HEK293T (cell line): ENCODE results near the gene UGT1A4.

Experiments used
- ARNT ChIP-seq: fragments of 450-650 bp; IDR thresholded peaks from 2 replicates; pipeline ENCODE4 v1.6.1; 2017; ENCODE audit warnings: mild to moderate bottlenecking
- BHLHE40 ChIP-seq: fragments of 450-650 bp; IDR thresholded peaks from 2 replicates; pipeline ENCODE4 v1.6.1; 2016; ENCODE audit warnings: mild to moderate bottlenecking, moderate library complexity, borderline replicate concordance
- CTBP1 ChIP-seq: fragments of 450-650 bp; IDR thresholded peaks from 2 replicates; pipeline ENCODE4 v1.6.1; 2016; ENCODE audit warnings: borderline replicate concordance
- ELF4 ChIP-seq: fragments of 450-650 bp; IDR thresholded peaks from 2 replicates; pipeline ENCODE4 v1.6.1; 2017; ENCODE audit warnings: antibody characterized with exemption
- FOXA1 ChIP-seq: fragments of 450-650 bp; IDR thresholded peaks from 2 replicates; pipeline ENCODE4 v1.6.1; 2016; ENCODE audit warnings: mild to moderate bottlenecking
- FOXK2 ChIP-seq: fragments of 450-650 bp; IDR thresholded peaks from 2 replicates; pipeline ENCODE4 v1.6.1; 2016; ENCODE audit warnings: mild to moderate bottlenecking
- FOXM1 ChIP-seq: fragments of 450-650 bp; IDR thresholded peaks from 2 replicates; pipeline ENCODE4 v1.6.1; 2017; ENCODE audit warnings: mild to moderate bottlenecking, borderline replicate concordance
- HDGF ChIP-seq: fragments of 450-650 bp; IDR thresholded peaks from 2 replicates; pipeline ENCODE4 v1.6.1; 2017; ENCODE audit warnings: antibody characterized with exemption, borderline replicate concordance
- LEF1 ChIP-seq: fragments of 450-650 bp; IDR thresholded peaks from 2 replicates; pipeline ENCODE4 v1.6.1; 2017; ENCODE audit warnings: mild to moderate bottlenecking, borderline replicate concordance
- NFRKB ChIP-seq: fragments of 450-650 bp; IDR thresholded peaks from 2 replicates; pipeline ENCODE4 v1.6.1; 2016; ENCODE audit warnings: mild to moderate bottlenecking, moderate library complexity
- PKNOX1 ChIP-seq: fragments of 450-650 bp; IDR thresholded peaks from 2 replicates; pipeline ENCODE4 v1.6.1; 2016
- SP1 ChIP-seq: fragments of 450-650 bp; IDR thresholded peaks from 2 replicates; pipeline ENCODE4 v1.6.1; 2017
- SUZ12 ChIP-seq: fragments of 450-650 bp; IDR thresholded peaks from 2 replicates; pipeline ENCODE4 v1.6.1; 2016; ENCODE audit warnings: mild to moderate bottlenecking
- TARDBP ChIP-seq: fragments of 450-650 bp; IDR thresholded peaks from 2 replicates; pipeline ENCODE4 v1.6.1; 2016

- TF ChIP-seq SP1 (no peak), FOXM1 (no peak), SUZ12 (no peak), ELF4 (no peak), FOXK2 (no peak), TARDBP (no peak), FOXA1 (no peak), CTBP1 (no peak), BHLHE40 (no peak), NFRKB (no peak), HDGF (no peak), ARNT (no peak), LEF1 (no peak), PKNOX1 (no peak)
Observed at GRCh38 chr2:233764264-233764663, 45.7 kb downstream of the UGT1A4 start.
